Adrenal gland (tissue), 5 donors: ENCODE measurements around the gene MAJIN.

ENCODE experiments used
- CTCF ChIP-seq, 6 experiments: fragments of 450-650 bp in 4 of 6; fragments of 200-600 bp in 2 of 6; sonication (generic) in 1 of 6; IDR thresholded peaks; 1 replicate in 5 of 6; 2 replicates in 1 of 6; pipeline versions ENCODE4 v1.5.1 to v1.8.0; 2016 to 2021; ENCODE audit warnings: antibody characterized with exemption in 6 of 6, mild to moderate bottlenecking in 2 of 6, moderate library complexity in 1 of 6
- POLR2A ChIP-seq, 2 donors: fragments of 450-650 bp; IDR thresholded peaks; one replicate each; pipeline ENCODE4 v1.6.1; 2017; ENCODE audit warnings: antibody characterized with exemption in 2 of 2, mild to moderate bottlenecking in 2 of 2, moderate library complexity in 1 of 2
- donor health status: DM: no; HTN: no; CAD: no.

GRCh38 chr11:64909653-64910343 lies 62.1 kb downstream of the MAJIN start:
- TF ChIP-seq CTCF (IDR thresholded peaks at IDR 0.05), result no peak
- no peak for TF ChIP-seq POLR2A (IDR thresholded peaks at IDR 0.05)
